Coronary artery (tissue), 2 donors: ENCODE results near the gene ZNF564.
A peak's percentile ranks its signal among the peaks of the same experiment; 100 is the strongest.
"Not testable (repeated sequence)": the region's sequence is repeated elsewhere in the genome, so short reads cannot be mapped to it uniquely, and the experiment has no call there.

Experiments used
- DNase-seq: peaks from one replicate; pipeline ENCODE4 v3.0.0-alpha.2; 2017; ENCODE audit warnings: low spot score
- H3K27ac ChIP-seq, 2 donors: fragments of 200-600 bp; sonication (generic); one replicate each; pipeline ENCODE4 v1.5.1; 2016 to 2019
- H3K4me3 ChIP-seq: fragments of 200-600 bp; sonication (generic); 2 replicates; pipeline ENCODE4 v1.5.1; 2016; ENCODE audit warnings: mild to moderate bottlenecking, moderate library complexity
- CTCF ChIP-seq: fragments of 200-600 bp; sonication (generic); IDR thresholded peaks from one replicate; pipeline ENCODE4 v1.5.1; 2019; ENCODE audit warnings: antibody characterized with exemption

ZNF564 gene

DNA sequence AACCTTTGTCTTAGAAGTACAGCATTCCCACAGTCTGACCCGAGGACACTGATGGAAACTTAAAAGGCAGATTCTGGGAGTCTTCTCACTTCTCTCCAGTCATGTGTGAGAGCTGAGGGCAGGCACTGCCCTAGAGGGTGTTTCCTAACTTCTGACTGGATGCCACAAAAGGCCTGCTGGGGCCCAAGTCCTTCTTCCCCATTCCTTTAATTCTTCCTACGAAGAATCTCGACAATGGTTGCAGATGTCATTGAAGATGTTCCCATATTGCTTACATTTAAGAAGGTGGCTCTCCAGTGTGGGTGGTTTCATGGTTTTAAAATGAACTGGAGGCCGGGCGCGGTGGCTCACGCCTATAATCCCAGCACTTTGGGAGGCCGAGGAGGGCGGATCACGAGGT lies 27.4 kb upstream of the ZNF564 start:
- no peak for TF ChIP-seq CTCF
- Histone ChIP-seq H3K4me3 (no peak overlapping the region), H3K27ac (no peak overlapping the region)
- DNase-seq: no peak

- Histone ChIP-seq H3K27ac (no peak overlapping the region), H3K4me3 (no peak overlapping the region)
- TF ChIP-seq CTCF: no peak
- no peak for DNase-seq
Observed at GRCh38 chr19:12574036-12574435, 22.8 kb upstream of the ZNF564 start.

GRCh38 chr19:12567951-12568350 lies 16.7 kb upstream of the ZNF564 start:
- no peak overlapping the region for H3K4me3 ChIP-seq
- TF ChIP-seq CTCF: no peak
- H3K27ac ChIP-seq: no peak overlapping the region
- no peak for DNase-seq

DNA sequence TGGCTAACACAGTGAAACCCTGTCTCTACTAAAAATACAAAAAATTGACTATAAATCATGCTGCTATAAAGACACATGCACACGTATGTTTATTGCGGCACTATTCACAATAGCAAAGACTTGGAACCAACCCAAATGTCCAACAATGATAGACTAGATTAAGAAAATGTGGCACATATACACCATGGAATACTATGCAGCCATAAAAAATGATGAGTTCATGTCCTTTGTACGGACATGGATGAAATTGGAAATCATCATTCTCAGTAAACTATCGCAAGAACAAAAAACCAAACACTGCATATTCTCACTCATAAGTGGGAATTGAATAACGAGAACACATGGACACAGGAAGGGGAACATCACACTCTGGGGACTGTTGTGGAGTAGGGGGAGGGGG lies 15.1 kb upstream of the ZNF564 start:
- not testable (repeated sequence) for H3K27ac ChIP-seq

GRCh38 chr19:12564016-12564664 lies 12.9 kb upstream of the ZNF564 start:
- DNase-seq: peak; percentile 87
- peak overlapping the region in 1 of 2 donors; percentile 45 for H3K27ac ChIP-seq
- peak; percentile 85 for TF ChIP-seq CTCF
- H3K4me3 ChIP-seq: peak overlapping the region; percentile 40

More for the DNA sequence above, 15.1 kb upstream of the ZNF564 start:
- not testable (repeated sequence) for DNase-seq, H3K4me3 ChIP-seq

DNA sequence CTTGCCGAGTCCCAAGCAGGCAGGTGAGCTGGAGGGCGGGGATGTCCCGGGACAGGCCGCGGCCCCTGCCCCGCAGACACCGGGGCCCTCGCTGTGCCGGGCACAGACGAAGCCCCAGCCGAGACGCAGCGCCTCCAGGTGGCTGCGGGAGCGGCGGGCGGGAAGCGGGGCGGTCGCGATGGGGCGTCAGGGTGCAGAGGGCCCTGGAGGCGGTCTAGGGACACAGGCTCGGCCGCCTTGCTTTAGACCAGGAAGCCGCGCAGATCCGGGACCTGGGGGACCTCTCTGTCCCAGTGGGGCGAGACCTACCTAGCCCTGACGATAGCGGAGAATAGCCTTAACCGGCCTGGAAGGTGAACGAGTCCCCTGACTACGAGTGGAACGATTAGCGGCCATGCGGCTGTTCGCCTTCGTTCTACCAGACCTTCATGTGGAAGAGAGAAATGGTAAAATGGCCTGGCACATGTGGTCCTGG lies 4.2 kb upstream of the ZNF564 start:
- peak overlapping the region; percentile 41 for H3K4me3 ChIP-seq
- DNase-seq: no peak

GRCh38 chr19:12546903-12547302 lies 4.4 kb downstream of the ZNF564 start:
- TF ChIP-seq CTCF: no peak
- no peak for DNase-seq
- H3K27ac ChIP-seq: no peak overlapping the region
- H3K4me3 ChIP-seq: no peak overlapping the region

More for the DNA sequence above, 4.2 kb upstream of the ZNF564 start:
- no peak overlapping the region for H3K27ac ChIP-seq
- no peak for TF ChIP-seq CTCF
